OCI-LY1 (cell line): ENCODE measurements around the gene CSTF2.

ENCODE experiments used
- H2AFZ ChIP-seq: fragments of 200-600 bp; sonication (generic), shearing (Covaris generic); 2 replicates; pipeline ENCODE4 v1.6.0; 2014; ENCODE audit warnings: antibody characterized with exemption, mild to moderate bottlenecking, low read length
- H3F3A ChIP-seq: fragments of 200-600 bp; sonication (generic), shearing (Covaris generic); 2 replicates; pipeline ENCODE4 v1.6.0; 2014; ENCODE audit warnings: mild to moderate bottlenecking, antibody characterized with exemption, low read length, moderate library complexity; ENCODE audit not compliant: insufficient read depth
- H3K27ac ChIP-seq: fragments of 200-600 bp; sonication (generic); 2 replicates; pipeline ENCODE4 v1.5.1; 2014; ENCODE audit warnings: low read length, mixed run types, mild to moderate bottlenecking, low read depth; ENCODE audit not compliant: poor library complexity, severe bottlenecking
- H3K27me3 ChIP-seq: fragments of 200-600 bp; sonication (generic); 2 replicates; pipeline ENCODE4 v1.6.0; 2014; ENCODE audit warnings: antibody characterized with exemption, mild to moderate bottlenecking, low read length, moderate library complexity; ENCODE audit not compliant: insufficient read depth
- H3K36me3 ChIP-seq: fragments of 200-600 bp; sonication (generic); 2 replicates; pipeline ENCODE4 v1.6.1; 2014; ENCODE audit warnings: mild to moderate bottlenecking, antibody characterized with exemption, low read length, moderate library complexity, mixed read lengths; ENCODE audit not compliant: insufficient read depth
- H3K4me1 ChIP-seq: fragments of 200-600 bp; sonication (generic); 2 replicates; pipeline ENCODE4 v1.5.1; 2014; ENCODE audit warnings: mild to moderate bottlenecking, low read length, moderate library complexity; ENCODE audit not compliant: insufficient read depth, severe bottlenecking
- H3K4me2 ChIP-seq: fragments of 200-600 bp; sonication (generic), shearing (Covaris generic); 2 replicates; pipeline ENCODE4 v1.6.1; 2014; ENCODE audit warnings: low read length
- H3K4me3 ChIP-seq: fragments of 200-600 bp; sonication (generic); 2 replicates; pipeline ENCODE4 v1.5.1; 2014; ENCODE audit warnings: low read length, low read depth, mild to moderate bottlenecking, mixed read lengths; ENCODE audit not compliant: poor library complexity, severe bottlenecking
- H3K79me2 ChIP-seq: fragments of 200-600 bp; shearing (Covaris generic); 2 replicates; pipeline ENCODE4 v1.6.1; 2016; ENCODE audit warnings: mixed run types, low read length, mixed read lengths; ENCODE audit not compliant: insufficient read depth
- H3K9ac ChIP-seq: fragments of 200-600 bp; sonication (generic), shearing (Covaris generic); 2 replicates; pipeline ENCODE4 v1.6.1; 2014; ENCODE audit warnings: mild to moderate bottlenecking, low read length, mixed read lengths
- H3K9me2 ChIP-seq: fragments of 200-600 bp; sonication (generic), shearing (Covaris generic); 2 replicates; pipeline ENCODE4 v1.6.1; 2014; ENCODE audit warnings: low read depth, mild to moderate bottlenecking, low read length, mixed read lengths
- H3K9me3 ChIP-seq: fragments of 200-600 bp; shearing (Covaris generic); 2 replicates; pipeline ENCODE4 v1.6.1; 2014; ENCODE audit warnings: low read length, mixed read lengths
- H4K20me1 ChIP-seq: fragments of 200-600 bp; sonication (generic), shearing (Covaris generic); 2 replicates; pipeline ENCODE4 v1.6.0; 2016; ENCODE audit warnings: mild to moderate bottlenecking, low read length; ENCODE audit not compliant: insufficient read depth
- CTCF ChIP-seq: fragments of 200-600 bp; sonication (generic), shearing (Covaris generic); IDR thresholded peaks from 2 replicates; pipeline ENCODE4 v1.5.1; 2017; ENCODE audit warnings: mild to moderate bottlenecking, antibody characterized with exemption, low read length, moderate library complexity, mixed read lengths
- EZH2 ChIP-seq: fragments of 200-600 bp; sonication (generic), shearing (Covaris generic); IDR thresholded peaks from 2 replicates; pipeline ENCODE4 v1.8.0; 2017; ENCODE audit warnings: borderline replicate concordance, mixed run types, mild to moderate bottlenecking, antibody characterized with exemption, low read length, moderate library complexity, mixed read lengths

CSTF2 gene

GRCh38 chrX:100812216-100813158 is 7.7 kb upstream of the CSTF2 start:
- H3K79me2 ChIP-seq = no peaks in the 10 kb centered on the region
- no peak overlapping the region for H3K4me3 ChIP-seq
- H2AFZ ChIP-seq = no peak overlapping the region
- no peaks in the 10 kb centered on the region for H3K36me3 ChIP-seq
- no peaks in the 10 kb centered on the region for H3F3A ChIP-seq
- H4K20me1 ChIP-seq = no peaks in the 10 kb centered on the region
- no peak overlapping the region for H3K4me2 ChIP-seq
- H3K4me1 ChIP-seq = no peaks in the 10 kb centered on the region
- H3K9ac ChIP-seq = no peak overlapping the region
- H3K9me2 ChIP-seq = no peaks in the 10 kb centered on the region
- TF ChIP-seq CTCF (no peak), EZH2 (no peak)
- no peaks in the 10 kb centered on the region for H3K27me3 ChIP-seq
- H3K27ac ChIP-seq = no peak overlapping the region
- H3K9me3 ChIP-seq = no peaks in the 10 kb centered on the region

- H3K9me3 ChIP-seq = no peaks in the 10 kb centered on the region
- no peak overlapping the region for H3K4me3 ChIP-seq
- peaks cover 15% of the 10 kb centered on the region for H3K4me1 ChIP-seq
- H3K27ac ChIP-seq = no peak overlapping the region
- no peak overlapping the region for H3K9ac ChIP-seq
- H3K79me2 ChIP-seq = peaks cover 7% of the 10 kb centered on the region; the same call in 1 of the 2 replicates
- TF ChIP-seq EZH2 (no peak), CTCF (no peak)
- H3K27me3 ChIP-seq = no peaks in the 10 kb centered on the region
- no peak overlapping the region for H3K4me2 ChIP-seq
- H2AFZ ChIP-seq = no peak overlapping the region
- H3K36me3 ChIP-seq = peaks cover 3% of the 10 kb centered on the region; the same call in 1 of the 2 replicates
- H3F3A ChIP-seq = no peaks in the 10 kb centered on the region
- H3K9me2 ChIP-seq = no peaks in the 10 kb centered on the region
- no peaks in the 10 kb centered on the region for H4K20me1 ChIP-seq
Observed at GRCh38 chrX:100817340-100817739, 2.9 kb upstream of the CSTF2 start.

- Histone ChIP-seq H3K4me3 (peak overlapping the region; percentile 100), H3K4me2 (peak overlapping the region; percentile 95), H3F3A (no peaks in the 10 kb centered on the region), H2AFZ (peak overlapping the region; percentile 93; the same call in 1 of the 2 replicates), H3K9me2 (no peaks in the 10 kb centered on the region), H3K36me3 (peaks cover 21% of the 10 kb centered on the region), H3K27ac (peak overlapping the region; percentile 46), H4K20me1 (no peaks in the 10 kb centered on the region), H3K27me3 (no peaks in the 10 kb centered on the region), H3K9me3 (no peaks in the 10 kb centered on the region), H3K4me1 (peaks cover 15% of the 10 kb centered on the region), H3K9ac (peak overlapping the region; percentile 97), H3K79me2 (peaks cover 7% of the 10 kb centered on the region; the same call in 1 of the 2 replicates)
- TF ChIP-seq EZH2 (no peak), CTCF (no peak)
Observed at GRCh38 chrX:100819534-100819836, 706 bp upstream of the CSTF2 start.
